Adipocyte (in vitro differentiated cells): ENCODE results near the gene TUBB2A.
"Not testable (repeated sequence)": the region's sequence is repeated elsewhere in the genome, so short reads cannot be mapped to it uniquely, and the experiment has no call there.

Source experiments
- DNase-seq: peaks from one replicate; pipeline ENCODE4 v3.0.0-alpha.2; 2015; ENCODE audit warnings: low read depth
- H3K27me3 ChIP-seq: replicated peaks from 2 replicates; pipeline ENCODE4 v1.7.0; 2013; ENCODE audit warnings: mild to moderate bottlenecking, low read length, moderate library complexity; ENCODE audit not compliant: control insufficient read depth, insufficient read depth
- H3K36me3 ChIP-seq: 2 replicates; pipeline ENCODE4 v1.7.0; 2013; ENCODE audit warnings: low read length, mild to moderate bottlenecking, moderate library complexity; ENCODE audit not compliant: control insufficient read depth, insufficient read depth, severe bottlenecking
- H3K4me1 ChIP-seq: 2 replicates; pipeline ENCODE4 v1.7.0; 2013; ENCODE audit warnings: mild to moderate bottlenecking, low read length, moderate library complexity; ENCODE audit not compliant: control insufficient read depth, insufficient read depth
- H3K4me3 ChIP-seq: 2 replicates; pipeline ENCODE4 v1.7.0; 2013; ENCODE audit warnings: mild to moderate bottlenecking, low read length, moderate library complexity
- H3K9ac ChIP-seq: 2 replicates; pipeline ENCODE4 v1.7.0; 2013; ENCODE audit warnings: mild to moderate bottlenecking, low read length, moderate library complexity
- H3K9me3 ChIP-seq: 2 replicates; pipeline ENCODE4 v1.7.0; 2013; ENCODE audit warnings: mild to moderate bottlenecking, low read length, moderate library complexity; ENCODE audit not compliant: control insufficient read depth

Gene TUBB2A

GRCh38 chr6:3147914-3148757 is 9.2 kb downstream of the TUBB2A start:
- Histone ChIP-seq H3K4me3 (no peak overlapping the region), H3K36me3 (peaks cover 52% of the 10 kb centered on the region), H3K9me3 (peaks cover 7% of the 10 kb centered on the region), H3K9ac (no peak overlapping the region), H3K27me3 (no peaks in the 10 kb centered on the region), H3K4me1 (no peaks in the 10 kb centered on the region)
- no peak for DNase-seq

- Histone ChIP-seq H3K9me3 (peaks cover 7% of the 10 kb centered on the region), H3K9ac (no peak overlapping the region), H3K36me3 (peaks cover 58% of the 10 kb centered on the region), H3K4me3 (no peak overlapping the region), H3K27me3 (no peaks in the 10 kb centered on the region), H3K4me1 (no peaks in the 10 kb centered on the region)
- DNase-seq = no peak
Observed at GRCh38 chr6:3144571-3144970, 12.8 kb downstream of the TUBB2A start.

GRCh38 chr6:3143158-3143557 is 14.2 kb downstream of the TUBB2A start:
- Histone ChIP-seq H3K36me3 (peaks cover 50% of the 10 kb centered on the region), H3K4me1 (peaks cover 12% of the 10 kb centered on the region), H3K4me3 (no peak overlapping the region), H3K9me3 (peaks cover 6% of the 10 kb centered on the region), H3K27me3 (no peaks in the 10 kb centered on the region), H3K9ac (no peak overlapping the region)
- no peak for DNase-seq

- Histone ChIP-seq H3K9ac (no peak overlapping the region), H3K4me3 (no peak overlapping the region), H3K9me3 (peaks cover under 1% of the 10 kb centered on the region), H3K4me1 (peaks cover 17% of the 10 kb centered on the region), H3K36me3 (peaks cover 50% of the 10 kb centered on the region), H3K27me3 (no peaks in the 10 kb centered on the region)
- no peak for DNase-seq
Observed at GRCh38 chr6:3142536-3142935, 14.8 kb downstream of the TUBB2A start.

- no peak for DNase-seq
- Histone ChIP-seq H3K4me1 (peaks cover 17% of the 10 kb centered on the region), H3K9me3 (no peaks in the 10 kb centered on the region), H3K36me3 (peaks cover 58% of the 10 kb centered on the region), H3K4me3 (no peak overlapping the region), H3K27me3 (no peaks in the 10 kb centered on the region), H3K9ac (no peak overlapping the region)
Observed at GRCh38 chr6:3140201-3140600, 17.1 kb downstream of the TUBB2A start.

GRCh38 chr6:3139090-3139903 is 18.0 kb downstream of the TUBB2A start:
- Histone ChIP-seq H3K4me1 (peaks cover 17% of the 10 kb centered on the region), H3K9ac (no peak overlapping the region), H3K36me3 (peaks cover 58% of the 10 kb centered on the region), H3K27me3 (no peaks in the 10 kb centered on the region), H3K4me3 (no peak overlapping the region), H3K9me3 (no peaks in the 10 kb centered on the region)
- DNase-seq = peak; percentile 55

GRCh38 chr6:3138341-3138740 is 19.0 kb downstream of the TUBB2A start:
- H3K4me1 ChIP-seq = peaks cover 17% of the 10 kb centered on the region
- DNase-seq = peak; percentile 79
- peaks cover 53% of the 10 kb centered on the region for H3K36me3 ChIP-seq

GRCh38 chr6:3137873-3138272 is 19.5 kb downstream of the TUBB2A start:
- not testable (repeated sequence) for H3K9ac ChIP-seq, H3K9me3 ChIP-seq, DNase-seq, H3K4me3 ChIP-seq, H3K27me3 ChIP-seq
- peaks cover 17% of the 10 kb centered on the region for H3K4me1 ChIP-seq
- H3K36me3 ChIP-seq = peaks cover 52% of the 10 kb centered on the region

More at GRCh38 chr6:3138341-3138740, 19.0 kb downstream of the TUBB2A start:
- Histone ChIP-seq H3K4me3 (peak overlapping the region; percentile 25), H3K9me3 (no peaks in the 10 kb centered on the region), H3K27me3 (no peaks in the 10 kb centered on the region), H3K9ac (peak overlapping the region; percentile 13)

GRCh38 chr6:3137057-3137777 is 20.1 kb downstream of the TUBB2A start:
- H3K36me3 ChIP-seq = peaks cover 52% of the 10 kb centered on the region

GRCh38 chr6:3136292-3137011 is 20.9 kb downstream of the TUBB2A start:
- Histone ChIP-seq H3K4me1 (peaks cover 17% of the 10 kb centered on the region), H3K9ac (no peak overlapping the region), H3K9me3 (no peaks in the 10 kb centered on the region), H3K4me3 (no peak overlapping the region), H3K36me3 (peaks cover 60% of the 10 kb centered on the region), H3K27me3 (no peaks in the 10 kb centered on the region)
- no peak for DNase-seq

More at GRCh38 chr6:3137057-3137777, 20.1 kb downstream of the TUBB2A start:
- H3K4me3 ChIP-seq = no peak overlapping the region
- no peaks in the 10 kb centered on the region for H3K9me3 ChIP-seq
- H3K27me3 ChIP-seq = no peaks in the 10 kb centered on the region
- peaks cover 17% of the 10 kb centered on the region for H3K4me1 ChIP-seq
- peak; percentile 14 for DNase-seq
- no peak overlapping the region for H3K9ac ChIP-seq
